Measurements from ENCODE around the gene SNX30. TPM values are rescaled to one million over a fixed set of nuclear protein-coding genes. Genes with fewer than 3 reads are reported as not detected.

Gene SNX30
- total RNA-seq, 1 experiment from 2014 or later = 12.7 TPM

GRCh38 chr9:112757282-112757883 is 6.8 kb downstream of the SNX30 start:
- Histone ChIP-seq H3K9me3 (ENCODE audit: control insufficient read depth in 1 of 2, insufficient read depth in 1 of 2, low read depth in 1 of 2, low read length in 2 of 2) (no peaks in the 10 kb centered on the region), H4K20me1 (ENCODE audit: insufficient read depth) (no peaks in the 10 kb centered on the region), H3K27ac (ENCODE audit: low read depth, low read length) (no peak overlapping the region), H3K36me3 (ENCODE audit: control insufficient read depth in 1 of 2, insufficient read depth in 2 of 2, low read length in 2 of 2) (no peaks in the 10 kb centered on the region), H3K27me3 (ENCODE audit: insufficient read depth, low read length) (no peaks in the 10 kb centered on the region), H2AFZ (ENCODE audit: low read depth, low read length, poor library complexity, severe bottlenecking) (no peak overlapping the region), H3K79me2 (ENCODE audit: insufficient read depth, low read length) (peaks cover 9% of the 10 kb centered on the region; the same call in 1 of the 2 replicates), H3K4me1 (ENCODE audit: control insufficient read depth in 1 of 2, insufficient read depth in 2 of 2, low read length in 2 of 2) (peaks cover 18 to 55% of the 10 kb centered on the region in 2 experiments), H3K9ac (ENCODE audit: low read length) (no peak overlapping the region), H3K9me2 (ENCODE audit: insufficient read depth) (no peaks in the 10 kb centered on the region), H3K4me2 (ENCODE audit: low read length) (0 out of 2 replicates have a peak overlapping the region, but pooled peaks have one; percentile 3), H3K4me3 (replicated peaks in 1 of 2; ENCODE audit: low read depth in 1 of 2, low read length in 2 of 2) (no peak overlapping the region)
- DNase-seq (ENCODE audit: low read depth, low spot score) (no peak), ATAC-seq (no peak)
- RAD21 ChIA-PET (ENCODE audit: low non-redundant PET in 1 of 2, low total read pairs in 2 of 2, uncharacterized antibody in 2 of 2, unreplicated experiment in 2 of 2) = no interaction called here
- TF ChIP-seq CEBPB (IDR thresholded peaks at IDR 0.05; ENCODE audit: low read depth) = no peak
- TF ChIP-seq ZBTB33 (IDR thresholded peaks at IDR 0.05; ENCODE audit: extremely low read depth, insufficient replicate concordance, low read length) = no peak
- TF ChIP-seq TCF7L2 (IDR thresholded peaks at IDR 0.05; ENCODE audit: borderline replicate concordance, extremely low read depth, insufficient read depth, insufficient read length) = no peak
- TF ChIP-seq ATF3 (IDR thresholded peaks at IDR 0.05) = no peak
- no peak for TF ChIP-seq FOSL1 (IDR thresholded peaks at IDR 0.05; ENCODE audit: low read depth)
- no peak for TF ChIP-seq REST (IDR thresholded peaks at IDR 0.05; ENCODE audit: low read depth)
- no peak for TF ChIP-seq CTCF (IDR thresholded peaks at IDR 0.05 in 2 of 3, conservative IDR thresholded peaks at IDR 0.05 in 1 of 3; ENCODE audit: borderline replicate concordance in 1 of 3, insufficient read depth in 1 of 3, low read depth in 2 of 3, low read length in 2 of 3)
- TF ChIP-seq EGR1 (IDR thresholded peaks at IDR 0.05; ENCODE audit: low read depth) = no peak
- no peak for TF ChIP-seq EZH2 (IDR thresholded peaks at IDR 0.05)
- TF ChIP-seq EZH2phosphoT487 (IDR thresholded peaks at IDR 0.05; ENCODE audit: borderline replicate concordance) = no peak
- CTCF ChIA-PET = no interaction called here
- no TSS peak for BruUV-seq (replicated peaks)
- intact Hi-C loops (cut with micrococcal nuclease) = no loop called here
- POLR2A ChIA-PET = no interaction called here
